Fibroblast of skin of left quadriceps (primary cell): ENCODE data around the gene MYBBP1A.

ENCODE experiments used
- DNase-seq, 2 experiments: peaks; one replicate each; pipeline ENCODE4 v3.0.0-alpha.2; 2013; ENCODE audit warnings: low read depth in 2 of 2

MYBBP1A gene

GRCh38 chr17:4536259-4536741 is 18.9 kb downstream of the MYBBP1A start:
- no peak for DNase-seq

GRCh38 chr17:4535667-4536258 is 19.4 kb downstream of the MYBBP1A start:
- DNase-seq, result no peak

- DNase-seq, result no peak
Observed at GRCh38 chr17:4534928-4535666, 20.1 kb downstream of the MYBBP1A start.

- no peak for DNase-seq
Observed at GRCh38 chr17:4534515-4534914, 20.7 kb downstream of the MYBBP1A start.

- DNase-seq, result no peak
Observed at GRCh38 chr17:4533523-4534504, 21.4 kb downstream of the MYBBP1A start.

- no peak for DNase-seq
Observed at GRCh38 chr17:4532860-4533522, 22.2 kb downstream of the MYBBP1A start.

GRCh38 chr17:4531988-4532736 is 23.0 kb downstream of the MYBBP1A start:
- DNase-seq, result no peak

- no peak for DNase-seq
Observed at GRCh38 chr17:4530799-4531730, 24.1 kb downstream of the MYBBP1A start.

GRCh38 chr17:4529533-4530152 is 25.5 kb downstream of the MYBBP1A start:
- DNase-seq, result no peak

- DNase-seq, result no peak
Observed at GRCh38 chr17:4527566-4528125, 27.5 kb downstream of the MYBBP1A start.

GRCh38 chr17:4527134-4527533 is 28.1 kb downstream of the MYBBP1A start:
- DNase-seq, result no peak

- no peak for DNase-seq
Observed at GRCh38 chr17:4525691-4526397, 29.3 kb downstream of the MYBBP1A start.

- DNase-seq, result no peak
Observed at GRCh38 chr17:4523946-4524345, 31.2 kb downstream of the MYBBP1A start.

- no peak for DNase-seq
Observed at GRCh38 chr17:4522661-4523060, 32.5 kb downstream of the MYBBP1A start.

- no peak for DNase-seq
Observed at GRCh38 chr17:4520894-4521600, 34.1 kb downstream of the MYBBP1A start.

GRCh38 chr17:4520060-4520893 is 34.9 kb downstream of the MYBBP1A start:
- no peak for DNase-seq

- no peak for DNase-seq
Observed at GRCh38 chr17:4519361-4519788, 35.8 kb downstream of the MYBBP1A start.
